WTC11 (cell line): ENCODE data around the gene DTD1. TPM values are rescaled to one million over a fixed set of nuclear protein-coding genes. Genes with fewer than 3 reads are reported as not detected.

Experiments
- ATAC-seq: fragments of 200-7000 bp; cut with Tn5 transposase; 2 replicates; pipeline ENCODE4 v1.10.0; 2021; ENCODE audit warnings: mild to moderate bottlenecking, moderate library complexity
- CTCF ChIA-PET: fragments of 300-600 bp; sonication (Branson Sonifier 250); formaldehyde crosslinking; loops from one replicate; lab custom pipeline; 2021; ENCODE audit warnings: antibody characterized with exemption; lab: Charles Lee
- POLR2A ChIA-PET: fragments of 350-600 bp; sonication (Branson Sonifier 250); formaldehyde crosslinking; loops from one replicate; lab custom pipeline; 2021; ENCODE audit warnings: antibody characterized with exemption; lab: Charles Lee
- DNase-seq: peaks from one replicate; pipeline ENCODE4 v3.0.0; 2021; ENCODE audit warnings: low spot score
- H3K27ac Mint-ChIP-seq: 2 replicates; pipeline ENCODE4 v1.8.0; 2021; ENCODE audit warnings: mixed read lengths
- H3K27me3 Mint-ChIP-seq: 2 replicates; pipeline ENCODE4 v1.8.0; 2021; ENCODE audit warnings: low read depth, mild to moderate bottlenecking, moderate library complexity, mixed read lengths
- H3K36me3 Mint-ChIP-seq: 2 replicates; pipeline ENCODE4 v1.8.0; 2021; ENCODE audit warnings: mixed read lengths
- H3K4me1 Mint-ChIP-seq: 2 replicates; pipeline ENCODE4 v1.8.0; 2022; ENCODE audit warnings: mixed read lengths
- H3K4me3 Mint-ChIP-seq: 2 replicates; pipeline ENCODE4 v1.8.0; 2021; ENCODE audit warnings: mild to moderate bottlenecking, moderate library complexity, mixed read lengths
- H3K9me3 Mint-ChIP-seq: 2 replicates; pipeline ENCODE4 v1.8.0; 2021; ENCODE audit warnings: mixed read lengths
- ETV6 ChIP-seq: sonication (generic); formaldehyde crosslinking; IDR thresholded peaks from 2 replicates; pipeline ENCODE4 v1.8.1; 2022; ENCODE audit warnings: mild to moderate bottlenecking, missing genetic modification reagents
- FOXK1 ChIP-seq: sonication (generic); formaldehyde crosslinking; IDR thresholded peaks from 2 replicates; pipeline ENCODE4 v1.8.0; 2022; ENCODE audit warnings: mild to moderate bottlenecking, moderate library complexity, missing genetic modification reagents
- SMAD3 ChIP-seq: sonication (generic); formaldehyde crosslinking; IDR thresholded peaks from 2 replicates; pipeline ENCODE4 v1.8.0; 2022; ENCODE audit warnings: missing genetic modification reagents, mild to moderate bottlenecking, borderline replicate concordance
- ZNF232 ChIP-seq: sonication (generic); formaldehyde crosslinking; IDR thresholded peaks from 2 replicates; pipeline ENCODE4 v1.8.0; 2022; ENCODE audit warnings: mild to moderate bottlenecking, missing genetic modification reagents
- total RNA-seq: library from RNA; stranded (reverse); gene quantifications from 3 replicates; pipeline ENCODE4 v1.2.3, GENCODE V29; 2021
- TF ChIP-seq, protein P1 (sequence below): sonication (generic); formaldehyde crosslinking; IDR thresholded peaks from 2 replicates; pipeline ENCODE4 v1.8.1; 2023; ENCODE audit warnings: mild to moderate bottlenecking, missing genetic modification reagents, moderate library complexity
- TF ChIP-seq, protein P2 (sequence below): sonication (generic); formaldehyde crosslinking; IDR thresholded peaks from 2 replicates; pipeline ENCODE4 v1.8.0; 2023; ENCODE audit warnings: missing genetic modification reagents, mild to moderate bottlenecking, borderline replicate concordance
- TF ChIP-seq, protein P3 (sequence below): fragments of 250-450 bp; sonication (Bioruptor Pico); IDR thresholded peaks from 2 replicates; pipeline ENCODE4 v1.9.0; 2021; ENCODE audit warnings: mild to moderate bottlenecking
- TF ChIP-seq, protein P4 (sequence below): sonication (generic); formaldehyde crosslinking; conservative IDR thresholded peaks from 2 replicates; pipeline ENCODE4 v1.8.1; 2023; ENCODE audit warnings: mild to moderate bottlenecking, low read depth, missing genetic modification reagents, moderate library complexity
- TF ChIP-seq, protein P5 (sequence below): fragments of 250-450 bp; sonication (Bioruptor Pico); conservative IDR thresholded peaks from 2 replicates; pipeline ENCODE4 v1.9.0; 2021; ENCODE audit warnings: mild to moderate bottlenecking
- TF ChIP-seq, protein P6 (sequence below): fragments of 200-600 bp; IDR thresholded peaks from 2 replicates; pipeline ENCODE4 v1.8.0; 2022; ENCODE audit warnings: antibody characterized with exemption
- TF ChIP-seq, protein P7 (sequence below): sonication (generic); formaldehyde crosslinking; IDR thresholded peaks from 2 replicates; pipeline ENCODE4 v1.8.0; 2022; ENCODE audit warnings: mild to moderate bottlenecking, missing genetic modification reagents
- TF ChIP-seq, protein P8 (sequence below): fragments of 250-450 bp; sonication (Bioruptor Pico); IDR thresholded peaks from 2 replicates; pipeline ENCODE4 v1.8.0; 2021; ENCODE audit warnings: mild to moderate bottlenecking
- TF ChIP-seq, protein P9 (sequence below): sonication (generic); formaldehyde crosslinking; IDR thresholded peaks from 2 replicates; pipeline ENCODE4 v1.8.1; 2023; ENCODE audit warnings: mild to moderate bottlenecking, missing genetic modification reagents, moderate library complexity

The DTD1 gene
- total RNA-seq, 1 experiment from 2014 or later = 71.1 TPM

DNA sequence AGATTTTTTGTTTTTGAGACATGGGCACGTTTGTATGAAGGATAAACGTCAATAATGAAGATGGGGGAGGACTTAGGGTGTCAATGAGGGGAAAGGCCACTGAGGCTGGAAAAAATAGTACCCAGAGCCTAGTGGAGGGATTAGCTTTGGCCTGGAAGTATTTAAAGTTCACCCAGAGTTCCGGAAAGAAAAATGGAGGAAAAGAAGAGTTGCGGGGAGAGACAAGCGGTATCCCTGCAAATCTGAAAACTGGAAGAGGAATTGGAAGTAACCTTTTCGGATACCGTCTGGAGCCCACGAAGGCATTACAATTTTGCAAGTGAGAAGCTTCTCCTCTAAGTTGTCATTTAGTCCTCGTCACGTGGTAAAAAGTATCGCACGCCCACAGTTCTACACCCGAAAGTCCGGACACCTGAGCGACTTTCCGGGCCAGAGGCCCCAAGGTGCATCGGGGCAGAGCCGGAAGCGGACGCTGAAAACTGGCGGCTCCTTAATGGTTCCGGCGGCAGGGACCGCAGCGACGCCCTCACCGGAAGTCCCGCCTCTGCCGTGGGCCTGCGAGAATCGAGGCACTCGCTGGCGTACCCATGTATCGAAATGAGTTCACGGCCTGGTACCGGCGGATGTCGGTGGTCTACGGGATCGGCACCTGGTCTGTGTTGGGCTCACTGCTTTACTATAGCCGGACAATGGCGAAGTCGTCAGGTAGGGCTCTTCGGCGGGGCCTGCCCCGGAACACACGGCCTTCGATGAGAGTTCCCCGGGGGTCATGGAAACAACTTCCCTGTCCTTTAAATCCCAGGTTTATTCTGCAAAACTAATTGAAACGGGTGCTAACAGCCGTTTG is 20.7 kb upstream of the DTD1 start, which contains the start of gene SMIM26 (continued):
- TF ChIP-seq, protein P1, sequence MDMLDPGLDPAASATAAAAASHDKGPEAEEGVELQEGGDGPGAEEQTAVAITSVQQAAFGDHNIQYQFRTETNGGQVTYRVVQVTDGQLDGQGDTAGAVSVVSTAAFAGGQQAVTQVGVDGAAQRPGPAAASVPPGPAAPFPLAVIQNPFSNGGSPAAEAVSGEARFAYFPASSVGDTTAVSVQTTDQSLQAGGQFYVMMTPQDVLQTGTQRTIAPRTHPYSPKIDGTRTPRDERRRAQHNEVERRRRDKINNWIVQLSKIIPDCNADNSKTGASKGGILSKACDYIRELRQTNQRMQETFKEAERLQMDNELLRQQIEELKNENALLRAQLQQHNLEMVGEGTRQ (CRISPR knock-in tag) = peak; percentile 84
- TF ChIP-seq ZNF232 (CRISPR knock-in tag) = peak; percentile 31; the same call in 1 of the 2 replicates
- TF ChIP-seq, protein P2, sequence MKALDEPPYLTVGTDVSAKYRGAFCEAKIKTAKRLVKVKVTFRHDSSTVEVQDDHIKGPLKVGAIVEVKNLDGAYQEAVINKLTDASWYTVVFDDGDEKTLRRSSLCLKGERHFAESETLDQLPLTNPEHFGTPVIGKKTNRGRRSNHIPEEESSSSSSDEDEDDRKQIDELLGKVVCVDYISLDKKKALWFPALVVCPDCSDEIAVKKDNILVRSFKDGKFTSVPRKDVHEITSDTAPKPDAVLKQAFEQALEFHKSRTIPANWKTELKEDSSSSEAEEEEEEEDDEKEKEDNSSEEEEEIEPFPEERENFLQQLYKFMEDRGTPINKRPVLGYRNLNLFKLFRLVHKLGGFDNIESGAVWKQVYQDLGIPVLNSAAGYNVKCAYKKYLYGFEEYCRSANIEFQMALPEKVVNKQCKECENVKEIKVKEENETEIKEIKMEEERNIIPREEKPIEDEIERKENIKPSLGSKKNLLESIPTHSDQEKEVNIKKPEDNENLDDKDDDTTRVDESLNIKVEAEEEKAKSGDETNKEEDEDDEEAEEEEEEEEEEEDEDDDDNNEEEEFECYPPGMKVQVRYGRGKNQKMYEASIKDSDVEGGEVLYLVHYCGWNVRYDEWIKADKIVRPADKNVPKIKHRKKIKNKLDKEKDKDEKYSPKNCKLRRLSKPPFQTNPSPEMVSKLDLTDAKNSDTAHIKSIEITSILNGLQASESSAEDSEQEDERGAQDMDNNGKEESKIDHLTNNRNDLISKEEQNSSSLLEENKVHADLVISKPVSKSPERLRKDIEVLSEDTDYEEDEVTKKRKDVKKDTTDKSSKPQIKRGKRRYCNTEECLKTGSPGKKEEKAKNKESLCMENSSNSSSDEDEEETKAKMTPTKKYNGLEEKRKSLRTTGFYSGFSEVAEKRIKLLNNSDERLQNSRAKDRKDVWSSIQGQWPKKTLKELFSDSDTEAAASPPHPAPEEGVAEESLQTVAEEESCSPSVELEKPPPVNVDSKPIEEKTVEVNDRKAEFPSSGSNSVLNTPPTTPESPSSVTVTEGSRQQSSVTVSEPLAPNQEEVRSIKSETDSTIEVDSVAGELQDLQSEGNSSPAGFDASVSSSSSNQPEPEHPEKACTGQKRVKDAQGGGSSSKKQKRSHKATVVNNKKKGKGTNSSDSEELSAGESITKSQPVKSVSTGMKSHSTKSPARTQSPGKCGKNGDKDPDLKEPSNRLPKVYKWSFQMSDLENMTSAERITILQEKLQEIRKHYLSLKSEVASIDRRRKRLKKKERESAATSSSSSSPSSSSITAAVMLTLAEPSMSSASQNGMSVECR (CRISPR knock-in tag) = peak; percentile 39; the same call in 1 of the 2 replicates
- TF ChIP-seq, protein P3, sequence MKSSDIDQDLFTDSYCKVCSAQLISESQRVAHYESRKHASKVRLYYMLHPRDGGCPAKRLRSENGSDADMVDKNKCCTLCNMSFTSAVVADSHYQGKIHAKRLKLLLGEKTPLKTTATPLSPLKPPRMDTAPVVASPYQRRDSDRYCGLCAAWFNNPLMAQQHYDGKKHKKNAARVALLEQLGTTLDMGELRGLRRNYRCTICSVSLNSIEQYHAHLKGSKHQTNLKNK = no peak
- TF ChIP-seq ETV6 (CRISPR knock-in tag) = peak; percentile 80; the same call in 1 of the 2 replicates

DNA sequence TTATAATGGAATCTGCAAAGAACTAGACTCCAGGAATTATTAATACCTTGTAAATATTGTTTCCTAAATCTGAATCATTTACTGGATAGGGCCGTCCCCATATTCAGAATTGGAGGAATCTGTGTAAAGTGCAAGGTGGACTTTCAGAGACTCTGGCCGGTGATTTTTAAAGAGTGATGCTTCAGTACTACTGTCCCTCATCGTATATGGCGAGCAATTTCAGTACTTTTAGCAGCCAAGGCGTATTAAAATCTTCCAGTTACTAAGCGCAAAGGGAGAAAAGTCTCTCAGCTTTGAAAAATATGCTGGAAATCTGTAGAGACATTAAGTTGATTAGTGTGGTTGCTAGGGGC is 20.1 kb upstream of the DTD1 start:
- Mint-ChIP-seq H3K9me3 (no peaks in the 10 kb centered on the region), H3K27me3 (no peaks in the 10 kb centered on the region), H3K4me1 (peaks cover 6% of the 10 kb centered on the region; the same call in 1 of the 2 replicates), H3K27ac (peak overlapping the region; percentile 95), H3K4me3 (peak overlapping the region; percentile 90), H3K36me3 (peaks cover 23% of the 10 kb centered on the region)
- TF ChIP-seq SMAD3 (CRISPR knock-in tag) = no peak
- TF ChIP-seq, protein P4, sequence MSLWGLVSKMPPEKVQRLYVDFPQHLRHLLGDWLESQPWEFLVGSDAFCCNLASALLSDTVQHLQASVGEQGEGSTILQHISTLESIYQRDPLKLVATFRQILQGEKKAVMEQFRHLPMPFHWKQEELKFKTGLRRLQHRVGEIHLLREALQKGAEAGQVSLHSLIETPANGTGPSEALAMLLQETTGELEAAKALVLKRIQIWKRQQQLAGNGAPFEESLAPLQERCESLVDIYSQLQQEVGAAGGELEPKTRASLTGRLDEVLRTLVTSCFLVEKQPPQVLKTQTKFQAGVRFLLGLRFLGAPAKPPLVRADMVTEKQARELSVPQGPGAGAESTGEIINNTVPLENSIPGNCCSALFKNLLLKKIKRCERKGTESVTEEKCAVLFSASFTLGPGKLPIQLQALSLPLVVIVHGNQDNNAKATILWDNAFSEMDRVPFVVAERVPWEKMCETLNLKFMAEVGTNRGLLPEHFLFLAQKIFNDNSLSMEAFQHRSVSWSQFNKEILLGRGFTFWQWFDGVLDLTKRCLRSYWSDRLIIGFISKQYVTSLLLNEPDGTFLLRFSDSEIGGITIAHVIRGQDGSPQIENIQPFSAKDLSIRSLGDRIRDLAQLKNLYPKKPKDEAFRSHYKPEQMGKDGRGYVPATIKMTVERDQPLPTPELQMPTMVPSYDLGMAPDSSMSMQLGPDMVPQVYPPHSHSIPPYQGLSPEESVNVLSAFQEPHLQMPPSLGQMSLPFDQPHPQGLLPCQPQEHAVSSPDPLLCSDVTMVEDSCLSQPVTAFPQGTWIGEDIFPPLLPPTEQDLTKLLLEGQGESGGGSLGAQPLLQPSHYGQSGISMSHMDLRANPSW (CRISPR knock-in tag) = 0 out of 2 replicates have a peak, but pooled peaks have one; percentile 1
- DNase-seq = no peak
- ChIA-PET CTCF (no interaction called here), POLR2A (no interaction called here)
- ATAC-seq = no peak

DNA sequence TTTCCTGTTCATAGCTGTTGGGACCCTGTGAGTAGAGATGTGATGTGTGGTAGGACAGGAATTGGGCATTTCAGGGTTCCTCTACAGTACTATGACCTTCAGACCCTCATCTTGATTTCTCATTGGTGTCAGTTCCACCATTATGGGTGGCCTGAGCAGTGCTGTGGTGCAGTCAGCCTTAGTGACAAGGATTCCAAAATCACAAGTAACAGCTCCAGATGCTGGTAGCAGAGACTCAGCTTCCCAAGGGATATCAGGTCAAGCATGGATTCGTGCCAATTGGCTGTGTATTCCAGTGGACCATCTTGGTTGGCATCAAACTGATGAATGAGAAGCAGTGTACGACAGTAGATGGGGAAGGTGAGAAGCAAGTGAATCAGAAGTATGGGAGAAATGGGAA is 16.8 kb upstream of the DTD1 start:
- Mint-ChIP-seq H3K36me3 (peaks cover 19% of the 10 kb centered on the region), H3K27ac (no peak overlapping the region), H3K9me3 (no peaks in the 10 kb centered on the region), H3K27me3 (no peaks in the 10 kb centered on the region), H3K4me3 (no peak overlapping the region), H3K4me1 (peaks cover 6% of the 10 kb centered on the region; the same call in 1 of the 2 replicates)
- DNase-seq (no peak), ATAC-seq (no peak)
- CTCF ChIA-PET = no interaction called here
- POLR2A ChIA-PET = no interaction called here
- TF ChIP-seq, protein P5, sequence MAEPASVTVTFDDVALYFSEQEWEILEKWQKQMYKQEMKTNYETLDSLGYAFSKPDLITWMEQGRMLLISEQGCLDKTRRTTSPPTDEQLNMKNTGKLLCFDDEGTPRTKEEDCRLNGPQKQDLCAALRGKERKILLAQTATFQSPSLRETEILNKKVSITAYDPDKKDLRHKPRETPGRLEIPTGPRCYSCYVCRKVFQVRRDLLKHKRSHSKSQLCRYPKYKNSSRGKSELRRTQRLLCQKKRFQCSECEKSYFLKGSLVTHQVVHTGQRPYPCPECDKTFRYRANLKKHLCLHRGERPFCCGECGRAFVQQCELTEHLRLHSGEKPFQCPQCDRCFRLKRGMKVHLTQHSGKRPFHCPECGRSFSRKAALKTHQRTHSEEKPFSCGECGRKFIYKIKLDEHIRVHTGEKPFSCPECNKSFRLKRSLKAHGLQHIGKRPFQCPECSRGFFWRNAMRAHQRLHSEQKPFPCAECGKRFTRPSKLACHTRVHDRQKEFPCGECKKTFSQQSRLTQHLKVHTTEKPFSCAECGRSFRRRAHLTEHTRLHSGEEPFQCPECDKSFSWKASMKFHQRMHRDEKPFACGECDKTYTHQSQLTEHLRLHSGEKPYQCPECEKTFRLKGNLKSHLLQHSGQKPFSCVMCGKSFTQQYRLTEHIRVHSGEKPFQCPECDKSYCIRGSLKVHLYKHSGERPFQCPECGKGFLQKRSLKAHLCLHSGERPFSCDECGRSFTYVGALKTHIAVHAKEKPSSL (CRISPR knock-in tag) = no peak
- TF ChIP-seq, protein P6, sequence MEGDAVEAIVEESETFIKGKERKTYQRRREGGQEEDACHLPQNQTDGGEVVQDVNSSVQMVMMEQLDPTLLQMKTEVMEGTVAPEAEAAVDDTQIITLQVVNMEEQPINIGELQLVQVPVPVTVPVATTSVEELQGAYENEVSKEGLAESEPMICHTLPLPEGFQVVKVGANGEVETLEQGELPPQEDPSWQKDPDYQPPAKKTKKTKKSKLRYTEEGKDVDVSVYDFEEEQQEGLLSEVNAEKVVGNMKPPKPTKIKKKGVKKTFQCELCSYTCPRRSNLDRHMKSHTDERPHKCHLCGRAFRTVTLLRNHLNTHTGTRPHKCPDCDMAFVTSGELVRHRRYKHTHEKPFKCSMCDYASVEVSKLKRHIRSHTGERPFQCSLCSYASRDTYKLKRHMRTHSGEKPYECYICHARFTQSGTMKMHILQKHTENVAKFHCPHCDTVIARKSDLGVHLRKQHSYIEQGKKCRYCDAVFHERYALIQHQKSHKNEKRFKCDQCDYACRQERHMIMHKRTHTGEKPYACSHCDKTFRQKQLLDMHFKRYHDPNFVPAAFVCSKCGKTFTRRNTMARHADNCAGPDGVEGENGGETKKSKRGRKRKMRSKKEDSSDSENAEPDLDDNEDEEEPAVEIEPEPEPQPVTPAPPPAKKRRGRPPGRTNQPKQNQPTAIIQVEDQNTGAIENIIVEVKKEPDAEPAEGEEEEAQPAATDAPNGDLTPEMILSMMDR = no peak
- TF ChIP-seq, protein P7, sequence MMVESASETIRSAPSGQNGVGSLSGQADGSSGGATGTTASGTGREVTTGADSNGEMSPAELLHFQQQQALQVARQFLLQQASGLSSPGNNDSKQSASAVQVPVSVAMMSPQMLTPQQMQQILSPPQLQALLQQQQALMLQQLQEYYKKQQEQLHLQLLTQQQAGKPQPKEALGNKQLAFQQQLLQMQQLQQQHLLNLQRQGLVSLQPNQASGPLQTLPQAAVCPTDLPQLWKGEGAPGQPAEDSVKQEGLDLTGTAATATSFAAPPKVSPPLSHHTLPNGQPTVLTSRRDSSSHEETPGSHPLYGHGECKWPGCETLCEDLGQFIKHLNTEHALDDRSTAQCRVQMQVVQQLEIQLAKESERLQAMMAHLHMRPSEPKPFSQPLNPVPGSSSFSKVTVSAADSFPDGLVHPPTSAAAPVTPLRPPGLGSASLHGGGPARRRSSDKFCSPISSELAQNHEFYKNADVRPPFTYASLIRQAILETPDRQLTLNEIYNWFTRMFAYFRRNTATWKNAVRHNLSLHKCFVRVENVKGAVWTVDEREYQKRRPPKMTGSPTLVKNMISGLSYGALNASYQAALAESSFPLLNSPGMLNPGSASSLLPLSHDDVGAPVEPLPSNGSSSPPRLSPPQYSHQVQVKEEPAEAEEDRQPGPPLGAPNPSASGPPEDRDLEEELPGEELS (CRISPR knock-in tag) = no peak
- TF ChIP-seq, protein P8, sequence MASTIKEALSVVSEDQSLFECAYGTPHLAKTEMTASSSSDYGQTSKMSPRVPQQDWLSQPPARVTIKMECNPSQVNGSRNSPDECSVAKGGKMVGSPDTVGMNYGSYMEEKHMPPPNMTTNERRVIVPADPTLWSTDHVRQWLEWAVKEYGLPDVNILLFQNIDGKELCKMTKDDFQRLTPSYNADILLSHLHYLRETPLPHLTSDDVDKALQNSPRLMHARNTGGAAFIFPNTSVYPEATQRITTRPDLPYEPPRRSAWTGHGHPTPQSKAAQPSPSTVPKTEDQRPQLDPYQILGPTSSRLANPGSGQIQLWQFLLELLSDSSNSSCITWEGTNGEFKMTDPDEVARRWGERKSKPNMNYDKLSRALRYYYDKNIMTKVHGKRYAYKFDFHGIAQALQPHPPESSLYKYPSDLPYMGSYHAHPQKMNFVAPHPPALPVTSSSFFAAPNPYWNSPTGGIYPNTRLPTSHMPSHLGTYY (CRISPR knock-in tag) = no peak
- TF ChIP-seq, protein P9, sequence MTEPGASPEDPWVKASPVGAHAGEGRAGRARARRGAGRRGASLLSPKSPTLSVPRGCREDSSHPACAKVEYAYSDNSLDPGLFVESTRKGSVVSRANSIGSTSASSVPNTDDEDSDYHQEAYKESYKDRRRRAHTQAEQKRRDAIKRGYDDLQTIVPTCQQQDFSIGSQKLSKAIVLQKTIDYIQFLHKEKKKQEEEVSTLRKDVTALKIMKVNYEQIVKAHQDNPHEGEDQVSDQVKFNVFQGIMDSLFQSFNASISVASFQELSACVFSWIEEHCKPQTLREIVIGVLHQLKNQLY (CRISPR knock-in tag) = no peak
- no peak for TF ChIP-seq FOXK1 (CRISPR knock-in tag)
